ENCODE results near the gene ZFAND4. TPM values are rescaled to one million over a fixed set of nuclear protein-coding genes. Genes with fewer than 3 reads are reported as not detected.

The ZFAND4 gene
- total RNA-seq, 1 donor from 2014 or later = 11.7 TPM

DNA sequence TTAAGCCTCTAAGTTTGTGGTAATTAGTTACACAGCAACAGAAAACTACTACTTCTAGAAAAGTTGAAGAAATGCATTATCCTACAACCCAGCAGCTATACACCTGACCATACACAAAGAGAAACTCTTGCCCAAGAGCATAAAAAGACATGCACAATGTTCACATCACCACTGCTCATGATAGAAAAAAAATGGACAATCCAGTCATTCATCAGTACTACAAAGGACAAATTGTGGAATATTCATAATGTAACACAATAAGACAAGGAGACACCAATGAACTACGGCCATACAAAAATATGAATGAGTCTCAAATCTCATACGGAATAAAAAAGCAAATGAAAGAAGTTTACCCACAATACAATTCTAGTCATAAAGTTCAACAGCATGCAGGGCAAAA is 87.4 kb downstream of the ZFAND4 start:
- no peak for DNase-seq (ENCODE audit: extremely low spot score, unreplicated experiment)
- no peaks in the 10 kb centered on the region for H3K27me3 Mint-ChIP-seq (ENCODE audit: unreplicated experiment)
- no peak overlapping the region for H3K4me3 Mint-ChIP-seq (ENCODE audit: unreplicated experiment)
- peaks cover 9% of the 10 kb centered on the region for H3K36me3 Mint-ChIP-seq (ENCODE audit: unreplicated experiment)
- H3K9me3 Mint-ChIP-seq (ENCODE audit: unreplicated experiment) = peaks cover 23% of the 10 kb centered on the region
- H3K4me1 Mint-ChIP-seq (ENCODE audit: unreplicated experiment) = peaks cover 6% of the 10 kb centered on the region
- TF ChIP-seq, protein P1, sequence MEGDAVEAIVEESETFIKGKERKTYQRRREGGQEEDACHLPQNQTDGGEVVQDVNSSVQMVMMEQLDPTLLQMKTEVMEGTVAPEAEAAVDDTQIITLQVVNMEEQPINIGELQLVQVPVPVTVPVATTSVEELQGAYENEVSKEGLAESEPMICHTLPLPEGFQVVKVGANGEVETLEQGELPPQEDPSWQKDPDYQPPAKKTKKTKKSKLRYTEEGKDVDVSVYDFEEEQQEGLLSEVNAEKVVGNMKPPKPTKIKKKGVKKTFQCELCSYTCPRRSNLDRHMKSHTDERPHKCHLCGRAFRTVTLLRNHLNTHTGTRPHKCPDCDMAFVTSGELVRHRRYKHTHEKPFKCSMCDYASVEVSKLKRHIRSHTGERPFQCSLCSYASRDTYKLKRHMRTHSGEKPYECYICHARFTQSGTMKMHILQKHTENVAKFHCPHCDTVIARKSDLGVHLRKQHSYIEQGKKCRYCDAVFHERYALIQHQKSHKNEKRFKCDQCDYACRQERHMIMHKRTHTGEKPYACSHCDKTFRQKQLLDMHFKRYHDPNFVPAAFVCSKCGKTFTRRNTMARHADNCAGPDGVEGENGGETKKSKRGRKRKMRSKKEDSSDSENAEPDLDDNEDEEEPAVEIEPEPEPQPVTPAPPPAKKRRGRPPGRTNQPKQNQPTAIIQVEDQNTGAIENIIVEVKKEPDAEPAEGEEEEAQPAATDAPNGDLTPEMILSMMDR (IDR thresholded peaks at IDR 0.05) = no peak
- no peak overlapping the region for H3K27ac Mint-ChIP-seq (ENCODE audit: unreplicated experiment)

DNA sequence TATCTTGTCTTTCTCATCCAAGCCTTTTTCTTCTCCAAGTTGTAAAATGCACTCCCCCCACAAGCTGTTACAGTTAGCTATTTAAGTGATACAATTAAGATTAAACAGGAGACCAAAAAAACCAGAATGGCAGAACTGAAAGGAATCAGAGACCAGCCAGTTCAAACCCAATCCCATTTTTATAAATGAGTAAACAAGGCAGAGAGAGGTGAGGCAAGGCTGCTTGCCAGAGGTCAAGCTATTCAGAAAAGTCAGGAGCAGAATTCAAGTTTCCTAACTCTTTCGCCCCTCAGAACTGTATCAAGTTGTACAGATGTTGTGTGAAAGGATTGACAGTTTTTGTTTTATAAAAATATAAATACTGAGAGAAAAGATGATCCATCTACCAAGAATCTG is 90.2 kb downstream of the ZFAND4 start:
- Mint-ChIP-seq H3K36me3 (ENCODE audit: unreplicated experiment) (peaks cover 5% of the 10 kb centered on the region), H3K27me3 (ENCODE audit: unreplicated experiment) (no peaks in the 10 kb centered on the region), H3K4me3 (ENCODE audit: unreplicated experiment) (no peak overlapping the region), H3K9me3 (ENCODE audit: unreplicated experiment) (peaks cover 19% of the 10 kb centered on the region), H3K4me1 (ENCODE audit: unreplicated experiment) (peaks cover 6% of the 10 kb centered on the region), H3K27ac (ENCODE audit: unreplicated experiment) (no peak overlapping the region)
- no peak for DNase-seq (ENCODE audit: extremely low spot score, unreplicated experiment)
- TF ChIP-seq, protein P1 (IDR thresholded peaks at IDR 0.05) = no peak

DNA sequence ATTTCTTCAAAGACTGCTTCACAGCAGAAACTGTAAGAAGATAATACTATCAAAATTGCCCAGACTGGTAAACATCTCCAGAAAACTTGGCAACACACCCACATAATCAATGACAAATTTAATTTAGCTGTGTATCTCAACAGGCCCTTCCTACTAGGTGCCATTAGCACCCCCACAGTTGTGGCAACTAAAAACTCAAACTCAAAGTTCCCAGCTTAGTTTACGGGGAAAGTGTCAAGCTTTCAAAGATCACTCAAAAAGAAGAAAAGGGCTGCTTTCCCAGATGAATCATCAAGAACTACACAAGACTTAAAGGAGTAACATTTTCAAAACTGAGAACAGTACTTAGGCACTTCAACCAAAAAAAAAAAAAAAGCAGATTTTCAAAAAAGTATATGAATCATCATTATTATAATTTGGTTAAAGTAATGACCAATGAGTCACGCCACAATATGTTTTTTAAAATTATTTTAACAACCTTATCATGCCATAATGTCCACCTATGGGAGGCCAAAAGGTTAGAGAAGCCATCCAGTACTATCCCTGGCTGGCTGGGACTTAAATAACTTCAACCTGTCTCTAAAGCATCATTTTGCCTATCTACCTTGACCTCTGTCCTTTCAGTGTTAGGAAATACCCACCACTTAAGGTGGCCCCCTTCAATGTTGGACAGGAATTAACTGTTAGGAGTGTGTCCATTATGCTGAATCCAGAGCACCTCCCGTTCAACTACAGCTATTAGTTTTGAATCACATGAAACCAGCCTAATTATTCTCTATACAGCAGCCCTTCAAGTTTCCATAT is 90.8 kb downstream of the ZFAND4 start:
- no peak for DNase-seq (ENCODE audit: extremely low spot score, unreplicated experiment)
- TF ChIP-seq, protein P1 (IDR thresholded peaks at IDR 0.05) = no peak
- Mint-ChIP-seq H3K27me3 (ENCODE audit: unreplicated experiment) (no peaks in the 10 kb centered on the region), H3K36me3 (ENCODE audit: unreplicated experiment) (peaks cover 2% of the 10 kb centered on the region), H3K9me3 (ENCODE audit: unreplicated experiment) (peaks cover 16% of the 10 kb centered on the region), H3K4me3 (ENCODE audit: unreplicated experiment) (no peak overlapping the region), H3K27ac (ENCODE audit: unreplicated experiment) (no peak overlapping the region), H3K4me1 (ENCODE audit: unreplicated experiment) (peaks cover 6% of the 10 kb centered on the region)

DNA sequence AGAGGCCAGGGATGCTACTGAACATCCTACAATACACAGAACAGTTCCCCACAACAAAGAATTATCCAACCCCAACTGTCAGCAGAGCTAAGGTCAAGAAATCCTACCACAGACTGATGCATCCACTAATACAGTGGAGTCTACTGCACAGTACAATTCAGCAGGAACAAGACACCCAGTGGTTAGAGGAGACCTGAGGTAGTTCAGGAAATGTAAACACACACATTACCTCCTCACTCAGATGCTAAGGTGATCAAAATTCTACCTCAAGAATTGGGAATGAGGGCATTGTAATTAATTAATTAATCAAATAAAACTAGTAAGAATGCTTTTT is 91.4 kb downstream of the ZFAND4 start:
- H3K9me3 Mint-ChIP-seq (ENCODE audit: unreplicated experiment) = peaks cover 13% of the 10 kb centered on the region
- H3K36me3 Mint-ChIP-seq (ENCODE audit: unreplicated experiment) = peaks cover 2% of the 10 kb centered on the region
- TF ChIP-seq, protein P1 (IDR thresholded peaks at IDR 0.05) = no peak
- H3K27me3 Mint-ChIP-seq (ENCODE audit: unreplicated experiment) = no peaks in the 10 kb centered on the region
- H3K27ac Mint-ChIP-seq (ENCODE audit: unreplicated experiment) = no peak overlapping the region
- peaks cover 6% of the 10 kb centered on the region for H3K4me1 Mint-ChIP-seq (ENCODE audit: unreplicated experiment)
- H3K4me3 Mint-ChIP-seq (ENCODE audit: unreplicated experiment) = no peak overlapping the region
- DNase-seq (ENCODE audit: extremely low spot score, unreplicated experiment) = no peak

DNA sequence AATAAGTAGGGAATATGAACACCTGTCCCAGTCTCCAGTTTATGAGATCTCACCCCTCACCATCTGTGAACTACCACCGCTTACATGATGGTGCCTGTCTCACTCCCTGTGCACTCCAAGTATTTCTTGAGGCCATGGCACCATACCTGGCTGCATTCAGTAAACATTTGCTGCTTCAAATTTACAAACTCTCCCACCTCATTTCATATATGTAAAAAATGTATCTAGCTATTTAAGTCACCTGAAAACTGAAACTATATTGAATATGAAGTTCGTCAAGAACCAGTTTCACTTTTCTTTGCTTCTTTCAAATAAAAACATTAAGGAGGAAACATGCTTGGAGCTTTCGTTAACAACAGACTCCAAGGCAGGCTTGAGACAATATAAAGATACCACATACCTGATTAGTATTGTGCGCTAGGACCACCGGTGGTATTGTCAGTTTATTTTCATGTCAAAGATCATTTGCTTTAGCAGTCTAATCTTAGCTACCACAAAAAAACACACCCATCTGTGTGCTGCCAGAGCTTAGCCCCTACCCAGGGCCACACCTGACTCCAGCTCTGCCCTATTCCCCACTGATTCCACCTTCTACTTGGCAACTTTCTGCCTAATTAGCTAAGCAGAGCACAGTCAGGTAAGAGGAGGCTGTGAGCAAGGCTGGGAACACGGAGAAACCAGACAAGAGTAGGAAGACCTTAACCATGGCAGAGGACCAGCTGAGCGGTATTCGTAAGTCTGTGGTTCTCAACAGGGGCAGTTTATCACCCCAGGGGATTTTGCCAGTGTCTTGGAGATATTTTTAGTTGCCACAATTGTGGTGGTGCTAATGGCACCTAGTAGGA is 92.0 kb downstream of the ZFAND4 start:
- H3K4me1 Mint-ChIP-seq (ENCODE audit: unreplicated experiment) = peaks cover 6% of the 10 kb centered on the region
- no peaks in the 10 kb centered on the region for H3K36me3 Mint-ChIP-seq (ENCODE audit: unreplicated experiment)
- no peaks in the 10 kb centered on the region for H3K27me3 Mint-ChIP-seq (ENCODE audit: unreplicated experiment)
- TF ChIP-seq, protein P1 (IDR thresholded peaks at IDR 0.05) = no peak
- no peak overlapping the region for H3K4me3 Mint-ChIP-seq (ENCODE audit: unreplicated experiment)
- DNase-seq (ENCODE audit: extremely low spot score, unreplicated experiment) = no peak
- peaks cover 9% of the 10 kb centered on the region for H3K9me3 Mint-ChIP-seq (ENCODE audit: unreplicated experiment)
- no peak overlapping the region for H3K27ac Mint-ChIP-seq (ENCODE audit: unreplicated experiment)

Data from osteocyte (in vitro differentiated cells).